ENCODE measurements around the gene KCP. TPM values are rescaled to one million over a fixed set of nuclear protein-coding genes. Genes with fewer than 3 reads are reported as not detected.

The KCP gene
- total RNA-seq, 1 experiment from 2014 or later: 1.6 TPM

DNA sequence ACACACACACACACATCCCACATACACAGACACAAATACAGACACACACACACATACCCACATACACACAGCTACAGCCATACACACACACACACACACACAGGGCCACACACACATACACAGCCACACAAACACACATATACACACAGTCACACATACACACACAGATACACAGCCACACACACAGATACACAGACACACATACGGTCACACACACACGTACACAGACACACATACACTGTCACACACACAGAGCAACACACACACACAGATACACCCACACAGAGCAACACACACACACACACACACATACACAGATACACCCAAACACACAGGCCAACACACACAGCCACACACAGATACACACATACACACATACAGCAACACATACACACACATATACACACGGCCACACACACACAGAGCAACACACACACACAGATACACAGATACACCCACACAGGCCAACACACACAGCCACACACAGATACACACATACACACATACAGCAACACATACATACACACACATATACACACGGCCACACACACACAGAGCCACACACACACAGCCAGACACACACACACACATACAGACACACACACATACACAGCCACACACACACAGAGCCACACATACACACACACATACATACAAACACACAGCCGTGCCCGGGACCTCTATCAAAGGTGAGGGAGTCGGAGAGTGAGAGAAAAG is 22.3 kb downstream of the KCP start:
- H3K27me3 ChIP-seq (ENCODE audit: insufficient read depth, low read length): no peaks in the 10 kb centered on the region
- H3K9ac ChIP-seq (ENCODE audit: low read length): no peak overlapping the region
- peaks cover 23 to 57% of the 10 kb centered on the region in 2 experiments for H3K4me1 ChIP-seq (ENCODE audit: control insufficient read depth in 1 of 2, insufficient read depth in 2 of 2, low read length in 2 of 2)
- no peak overlapping the region for H2AFZ ChIP-seq (ENCODE audit: low read depth, low read length, poor library complexity, severe bottlenecking)
- ChIA-PET CTCF (no interaction called here), RAD21 (ENCODE audit: low non-redundant PET in 1 of 2, low total read pairs in 2 of 2, uncharacterized antibody in 2 of 2, unreplicated experiment in 2 of 2) (no interaction called here), POLR2A (no interaction called here)
- no peak overlapping the region for H3K4me3 ChIP-seq (replicated peaks in 1 of 2; ENCODE audit: low read depth in 1 of 2, low read length in 2 of 2)
- no peaks in the 10 kb centered on the region for H4K20me1 ChIP-seq (ENCODE audit: insufficient read depth)
- ATAC-seq (no peak), DNase-seq (ENCODE audit: low read depth, low spot score) (no peak)
- no peaks in the 10 kb centered on the region for H3K36me3 ChIP-seq (ENCODE audit: control insufficient read depth in 1 of 2, insufficient read depth in 2 of 2, low read length in 2 of 2)
- no TSS peak for BruUV-seq (replicated peaks)
- no peaks in the 10 kb centered on the region for H3K79me2 ChIP-seq (ENCODE audit: insufficient read depth, low read length)
- no peak for TF ChIP-seq EZH2 (IDR thresholded peaks at IDR 0.05)
- TF ChIP-seq ELF1 (IDR thresholded peaks at IDR 0.05; ENCODE audit: borderline replicate concordance, low read depth): no peak
- no peak for TF ChIP-seq RAD21 (IDR thresholded peaks at IDR 0.05; ENCODE audit: low read depth)
- no peak for TF ChIP-seq CBX3 (IDR thresholded peaks at IDR 0.05; ENCODE audit: low read depth)
- TF ChIP-seq EZH2phosphoT487 (IDR thresholded peaks at IDR 0.05; ENCODE audit: borderline replicate concordance): no peak
- TF ChIP-seq, protein P1, sequence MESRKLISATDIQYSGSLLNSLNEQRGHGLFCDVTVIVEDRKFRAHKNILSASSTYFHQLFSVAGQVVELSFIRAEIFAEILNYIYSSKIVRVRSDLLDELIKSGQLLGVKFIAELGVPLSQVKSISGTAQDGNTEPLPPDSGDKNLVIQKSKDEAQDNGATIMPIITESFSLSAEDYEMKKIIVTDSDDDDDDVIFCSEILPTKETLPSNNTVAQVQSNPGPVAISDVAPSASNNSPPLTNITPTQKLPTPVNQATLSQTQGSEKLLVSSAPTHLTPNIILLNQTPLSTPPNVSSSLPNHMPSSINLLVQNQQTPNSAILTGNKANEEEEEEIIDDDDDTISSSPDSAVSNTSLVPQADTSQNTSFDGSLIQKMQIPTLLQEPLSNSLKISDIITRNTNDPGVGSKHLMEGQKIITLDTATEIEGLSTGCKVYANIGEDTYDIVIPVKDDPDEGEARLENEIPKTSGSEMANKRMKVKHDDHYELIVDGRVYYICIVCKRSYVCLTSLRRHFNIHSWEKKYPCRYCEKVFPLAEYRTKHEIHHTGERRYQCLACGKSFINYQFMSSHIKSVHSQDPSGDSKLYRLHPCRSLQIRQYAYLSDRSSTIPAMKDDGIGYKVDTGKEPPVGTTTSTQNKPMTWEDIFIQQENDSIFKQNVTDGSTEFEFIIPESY (IDR thresholded peaks at IDR 0.05; ENCODE audit: extremely low read depth, insufficient replicate concordance, low read length): no peak
- TF ChIP-seq, protein P2, sequence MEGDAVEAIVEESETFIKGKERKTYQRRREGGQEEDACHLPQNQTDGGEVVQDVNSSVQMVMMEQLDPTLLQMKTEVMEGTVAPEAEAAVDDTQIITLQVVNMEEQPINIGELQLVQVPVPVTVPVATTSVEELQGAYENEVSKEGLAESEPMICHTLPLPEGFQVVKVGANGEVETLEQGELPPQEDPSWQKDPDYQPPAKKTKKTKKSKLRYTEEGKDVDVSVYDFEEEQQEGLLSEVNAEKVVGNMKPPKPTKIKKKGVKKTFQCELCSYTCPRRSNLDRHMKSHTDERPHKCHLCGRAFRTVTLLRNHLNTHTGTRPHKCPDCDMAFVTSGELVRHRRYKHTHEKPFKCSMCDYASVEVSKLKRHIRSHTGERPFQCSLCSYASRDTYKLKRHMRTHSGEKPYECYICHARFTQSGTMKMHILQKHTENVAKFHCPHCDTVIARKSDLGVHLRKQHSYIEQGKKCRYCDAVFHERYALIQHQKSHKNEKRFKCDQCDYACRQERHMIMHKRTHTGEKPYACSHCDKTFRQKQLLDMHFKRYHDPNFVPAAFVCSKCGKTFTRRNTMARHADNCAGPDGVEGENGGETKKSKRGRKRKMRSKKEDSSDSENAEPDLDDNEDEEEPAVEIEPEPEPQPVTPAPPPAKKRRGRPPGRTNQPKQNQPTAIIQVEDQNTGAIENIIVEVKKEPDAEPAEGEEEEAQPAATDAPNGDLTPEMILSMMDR (IDR thresholded peaks at IDR 0.05 in 2 of 3, conservative IDR thresholded peaks at IDR 0.05 in 1 of 3; ENCODE audit: borderline replicate concordance in 1 of 3, insufficient read depth in 1 of 3, low read depth in 2 of 3, low read length in 2 of 3): no peak
- no peak for TF ChIP-seq YY1 (IDR thresholded peaks at IDR 0.05; ENCODE audit: extremely low read depth, insufficient replicate concordance, low read depth, low read length)
- TF ChIP-seq SIN3A (IDR thresholded peaks at IDR 0.05; ENCODE audit: low read depth): no peak
- no peak for TF ChIP-seq TCF7L2 (IDR thresholded peaks at IDR 0.05; ENCODE audit: borderline replicate concordance, extremely low read depth, insufficient read depth, insufficient read length)
- no peak for TF ChIP-seq JUND (IDR thresholded peaks at IDR 0.05)
- no peak for TF ChIP-seq CEBPB (IDR thresholded peaks at IDR 0.05; ENCODE audit: low read depth)
- TF ChIP-seq POLR2A (IDR thresholded peaks at IDR 0.05; ENCODE audit: borderline replicate concordance, extremely low read depth, insufficient read depth, insufficient read length): no peak
- TF ChIP-seq, protein P3, sequence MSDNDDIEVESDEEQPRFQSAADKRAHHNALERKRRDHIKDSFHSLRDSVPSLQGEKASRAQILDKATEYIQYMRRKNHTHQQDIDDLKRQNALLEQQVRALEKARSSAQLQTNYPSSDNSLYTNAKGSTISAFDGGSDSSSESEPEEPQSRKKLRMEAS (IDR thresholded peaks at IDR 0.05): no peak
- no peak for TF ChIP-seq EGR1 (IDR thresholded peaks at IDR 0.05; ENCODE audit: low read depth)
- no peak for TF ChIP-seq FOSL1 (IDR thresholded peaks at IDR 0.05; ENCODE audit: low read depth)
- TF ChIP-seq, protein P4, sequence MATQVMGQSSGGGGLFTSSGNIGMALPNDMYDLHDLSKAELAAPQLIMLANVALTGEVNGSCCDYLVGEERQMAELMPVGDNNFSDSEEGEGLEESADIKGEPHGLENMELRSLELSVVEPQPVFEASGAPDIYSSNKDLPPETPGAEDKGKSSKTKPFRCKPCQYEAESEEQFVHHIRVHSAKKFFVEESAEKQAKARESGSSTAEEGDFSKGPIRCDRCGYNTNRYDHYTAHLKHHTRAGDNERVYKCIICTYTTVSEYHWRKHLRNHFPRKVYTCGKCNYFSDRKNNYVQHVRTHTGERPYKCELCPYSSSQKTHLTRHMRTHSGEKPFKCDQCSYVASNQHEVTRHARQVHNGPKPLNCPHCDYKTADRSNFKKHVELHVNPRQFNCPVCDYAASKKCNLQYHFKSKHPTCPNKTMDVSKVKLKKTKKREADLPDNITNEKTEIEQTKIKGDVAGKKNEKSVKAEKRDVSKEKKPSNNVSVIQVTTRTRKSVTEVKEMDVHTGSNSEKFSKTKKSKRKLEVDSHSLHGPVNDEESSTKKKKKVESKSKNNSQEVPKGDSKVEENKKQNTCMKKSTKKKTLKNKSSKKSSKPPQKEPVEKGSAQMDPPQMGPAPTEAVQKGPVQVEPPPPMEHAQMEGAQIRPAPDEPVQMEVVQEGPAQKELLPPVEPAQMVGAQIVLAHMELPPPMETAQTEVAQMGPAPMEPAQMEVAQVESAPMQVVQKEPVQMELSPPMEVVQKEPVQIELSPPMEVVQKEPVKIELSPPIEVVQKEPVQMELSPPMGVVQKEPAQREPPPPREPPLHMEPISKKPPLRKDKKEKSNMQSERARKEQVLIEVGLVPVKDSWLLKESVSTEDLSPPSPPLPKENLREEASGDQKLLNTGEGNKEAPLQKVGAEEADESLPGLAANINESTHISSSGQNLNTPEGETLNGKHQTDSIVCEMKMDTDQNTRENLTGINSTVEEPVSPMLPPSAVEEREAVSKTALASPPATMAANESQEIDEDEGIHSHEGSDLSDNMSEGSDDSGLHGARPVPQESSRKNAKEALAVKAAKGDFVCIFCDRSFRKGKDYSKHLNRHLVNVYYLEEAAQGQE (IDR thresholded peaks at IDR 0.05; ENCODE audit: low read depth): no peak
- TF ChIP-seq, protein P5, sequence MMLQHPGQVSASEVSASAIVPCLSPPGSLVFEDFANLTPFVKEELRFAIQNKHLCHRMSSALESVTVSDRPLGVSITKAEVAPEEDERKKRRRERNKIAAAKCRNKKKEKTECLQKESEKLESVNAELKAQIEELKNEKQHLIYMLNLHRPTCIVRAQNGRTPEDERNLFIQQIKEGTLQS (IDR thresholded peaks at IDR 0.05): no peak
- peak overlapping the region; percentile 19; the same call in 1 of the 2 replicates for H3K27ac ChIP-seq (ENCODE audit: low read depth, low read length)
- H3K9me3 ChIP-seq (ENCODE audit: control insufficient read depth in 1 of 2, insufficient read depth in 1 of 2, low read depth in 1 of 2, low read length in 2 of 2): no peaks in the 10 kb centered on the region
- intact Hi-C loops (cut with micrococcal nuclease): no loop called here
- no peak overlapping the region for H3K4me2 ChIP-seq (ENCODE audit: low read length)
- H3K9me2 ChIP-seq (ENCODE audit: insufficient read depth): no peaks in the 10 kb centered on the region

Data from HCT116 (cell line).